Tibial nerve (tissue), 3 donors: ENCODE data around the gene SSC4D.
"Not testable (repeated sequence)": the region's sequence is repeated elsewhere in the genome, so short reads cannot be mapped to it uniquely, and the experiment has no call there.

Experiments used
- POLR2A ChIP-seq, 2 donors: fragments of 450-650 bp; IDR thresholded peaks; one replicate each; pipeline ENCODE4 v1.6.1; 2017; ENCODE audit warnings: antibody characterized with exemption in 2 of 2, mild to moderate bottlenecking in 2 of 2, moderate library complexity in 2 of 2
- TF ChIP-seq, protein P1 (sequence below), 5 experiments: fragments of 200-600 bp in 3 of 5; fragments of 450-650 bp in 2 of 5; sonication (generic) in 3 of 5; IDR thresholded peaks; one replicate each; pipeline ENCODE4 v1.5.1; 2016 to 2019; ENCODE audit warnings: antibody characterized with exemption in 5 of 5, mild to moderate bottlenecking in 3 of 5, moderate library complexity in 2 of 5

DNA sequence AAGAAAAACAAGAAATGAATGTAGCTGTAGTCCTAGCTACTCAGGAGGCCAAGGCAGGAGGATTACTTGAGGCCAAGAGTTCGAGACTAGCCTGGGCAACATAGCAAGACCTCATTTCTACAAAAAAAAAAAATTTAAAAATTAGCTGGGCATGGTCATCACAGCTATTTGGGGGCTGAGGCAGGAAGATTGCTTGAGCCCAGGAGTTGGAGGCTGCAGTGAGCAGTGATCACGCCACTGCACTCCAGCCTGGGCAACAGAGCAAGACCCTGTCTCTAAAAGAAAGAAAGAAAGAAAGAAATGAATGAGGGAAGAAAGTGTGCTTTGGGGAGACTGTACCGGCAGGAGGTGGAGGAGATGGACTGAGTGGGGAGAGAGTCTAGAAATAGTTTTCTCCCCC, 45.7 kb downstream of the SSC4D start:
- TF ChIP-seq, protein P1, sequence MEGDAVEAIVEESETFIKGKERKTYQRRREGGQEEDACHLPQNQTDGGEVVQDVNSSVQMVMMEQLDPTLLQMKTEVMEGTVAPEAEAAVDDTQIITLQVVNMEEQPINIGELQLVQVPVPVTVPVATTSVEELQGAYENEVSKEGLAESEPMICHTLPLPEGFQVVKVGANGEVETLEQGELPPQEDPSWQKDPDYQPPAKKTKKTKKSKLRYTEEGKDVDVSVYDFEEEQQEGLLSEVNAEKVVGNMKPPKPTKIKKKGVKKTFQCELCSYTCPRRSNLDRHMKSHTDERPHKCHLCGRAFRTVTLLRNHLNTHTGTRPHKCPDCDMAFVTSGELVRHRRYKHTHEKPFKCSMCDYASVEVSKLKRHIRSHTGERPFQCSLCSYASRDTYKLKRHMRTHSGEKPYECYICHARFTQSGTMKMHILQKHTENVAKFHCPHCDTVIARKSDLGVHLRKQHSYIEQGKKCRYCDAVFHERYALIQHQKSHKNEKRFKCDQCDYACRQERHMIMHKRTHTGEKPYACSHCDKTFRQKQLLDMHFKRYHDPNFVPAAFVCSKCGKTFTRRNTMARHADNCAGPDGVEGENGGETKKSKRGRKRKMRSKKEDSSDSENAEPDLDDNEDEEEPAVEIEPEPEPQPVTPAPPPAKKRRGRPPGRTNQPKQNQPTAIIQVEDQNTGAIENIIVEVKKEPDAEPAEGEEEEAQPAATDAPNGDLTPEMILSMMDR (IDR thresholded peaks at IDR 0.05), result not testable (repeated sequence)
- TF ChIP-seq POLR2A (IDR thresholded peaks at IDR 0.05), result not testable (repeated sequence)
